Parathyroid adenoma (tissue), 2 donors: ENCODE measurements around the gene SEC24D.
A peak's percentile ranks its signal among the peaks of the same experiment; 100 is the strongest.

Experiments used
- H2AFZ ChIP-seq: fragments of 300-600 bp; sonication (generic); one replicate; pipeline ENCODE4 v1.7.0; 2017; ENCODE audit warnings: antibody characterized with exemption, mild to moderate bottlenecking
- H3K27ac ChIP-seq: fragments of 300-600 bp; sonication (generic); one replicate; pipeline ENCODE4 v1.7.0; 2017
- H3K27me3 ChIP-seq: fragments of 300-600 bp; sonication (generic); one replicate; pipeline ENCODE4 v1.7.0; 2017; ENCODE audit warnings: low read length; ENCODE audit not compliant: control insufficient read depth, insufficient read depth
- H3K36me3 ChIP-seq: fragments of 300-600 bp; sonication (generic); one replicate; pipeline ENCODE4 v1.7.0; 2017; ENCODE audit warnings: low read length; ENCODE audit not compliant: control insufficient read depth, insufficient read depth
- H3K4me1 ChIP-seq: fragments of 300-600 bp; sonication (generic); one replicate; pipeline ENCODE4 v1.7.0; 2017; ENCODE audit warnings: control low read depth
- H3K4me2 ChIP-seq: fragments of 300-600 bp; sonication (generic); one replicate; pipeline ENCODE4 v1.7.0; 2017; ENCODE audit warnings: low read length
- H3K4me3 ChIP-seq: fragments of 300-600 bp; sonication (generic); one replicate; pipeline ENCODE4 v1.7.0; 2017; ENCODE audit warnings: low read depth, low read length
- H3K79me2 ChIP-seq: fragments of 300-600 bp; sonication (generic); one replicate; pipeline ENCODE4 v1.7.0; 2017; ENCODE audit warnings: control low read depth
- H3K9ac ChIP-seq: fragments of 300-600 bp; sonication (generic); one replicate; pipeline ENCODE4 v1.7.0; 2017; ENCODE audit warnings: mild to moderate bottlenecking
- H3K9me3 ChIP-seq: fragments of 300-600 bp; sonication (generic); one replicate; pipeline ENCODE4 v1.7.0; 2017; ENCODE audit warnings: low read length; ENCODE audit not compliant: control insufficient read depth
- TF ChIP-seq, protein P1 (sequence below): fragments of 300-600 bp; sonication (generic); IDR thresholded peaks from one replicate; pipeline ENCODE4 v1.7.0; 2017; ENCODE audit warnings: antibody characterized with exemption, mild to moderate bottlenecking
- donor health status: primary hyperparathyroidism.

Gene SEC24D

DNA sequence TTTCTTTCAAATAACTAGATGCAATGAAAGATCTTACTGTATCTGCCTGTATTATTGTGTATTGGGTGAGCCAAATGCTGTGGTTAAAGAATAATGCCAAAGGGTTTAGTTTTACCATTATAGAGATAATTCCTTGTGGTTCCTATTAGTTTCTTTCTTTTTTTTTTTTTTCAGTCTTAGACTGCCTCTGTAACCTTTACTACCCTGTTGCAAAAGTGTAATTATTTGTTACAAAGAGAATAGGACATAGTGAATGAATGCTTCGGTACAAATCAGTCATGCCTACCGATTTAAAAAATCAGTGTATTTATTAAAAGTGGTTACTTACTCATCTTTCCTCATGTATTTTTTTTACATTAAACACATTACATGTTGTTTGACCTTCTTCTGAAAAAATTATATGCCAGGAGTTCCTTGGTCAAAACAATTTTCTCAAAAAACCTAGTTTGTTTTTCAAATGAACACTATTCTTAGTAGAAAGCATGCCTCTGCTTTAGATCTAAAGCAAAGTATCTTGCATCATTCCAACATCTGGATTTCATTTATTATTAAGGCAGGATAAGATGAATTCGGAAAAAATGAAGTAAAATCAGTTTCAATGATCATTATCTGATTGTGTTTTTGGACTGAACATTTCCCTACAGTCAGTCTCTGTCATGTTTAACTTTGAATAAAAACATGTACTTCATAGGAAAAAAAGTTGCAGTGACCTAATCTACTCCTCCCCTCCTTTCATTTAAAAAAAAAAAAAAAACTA lies 31.6 kb upstream of the SEC24D start:
- Histone ChIP-seq H3K27me3 (no peaks in the 10 kb centered on the region), H3K27ac (no peak overlapping the region), H3K4me1 (no peaks in the 10 kb centered on the region), H2AFZ (no peak overlapping the region), H3K4me2 (no peak overlapping the region), H3K9ac (no peak overlapping the region), H3K4me3 (no peak overlapping the region), H3K79me2 (no peaks in the 10 kb centered on the region), H3K36me3 (no peaks in the 10 kb centered on the region), H3K9me3 (no peaks in the 10 kb centered on the region)
- TF ChIP-seq, protein P1, sequence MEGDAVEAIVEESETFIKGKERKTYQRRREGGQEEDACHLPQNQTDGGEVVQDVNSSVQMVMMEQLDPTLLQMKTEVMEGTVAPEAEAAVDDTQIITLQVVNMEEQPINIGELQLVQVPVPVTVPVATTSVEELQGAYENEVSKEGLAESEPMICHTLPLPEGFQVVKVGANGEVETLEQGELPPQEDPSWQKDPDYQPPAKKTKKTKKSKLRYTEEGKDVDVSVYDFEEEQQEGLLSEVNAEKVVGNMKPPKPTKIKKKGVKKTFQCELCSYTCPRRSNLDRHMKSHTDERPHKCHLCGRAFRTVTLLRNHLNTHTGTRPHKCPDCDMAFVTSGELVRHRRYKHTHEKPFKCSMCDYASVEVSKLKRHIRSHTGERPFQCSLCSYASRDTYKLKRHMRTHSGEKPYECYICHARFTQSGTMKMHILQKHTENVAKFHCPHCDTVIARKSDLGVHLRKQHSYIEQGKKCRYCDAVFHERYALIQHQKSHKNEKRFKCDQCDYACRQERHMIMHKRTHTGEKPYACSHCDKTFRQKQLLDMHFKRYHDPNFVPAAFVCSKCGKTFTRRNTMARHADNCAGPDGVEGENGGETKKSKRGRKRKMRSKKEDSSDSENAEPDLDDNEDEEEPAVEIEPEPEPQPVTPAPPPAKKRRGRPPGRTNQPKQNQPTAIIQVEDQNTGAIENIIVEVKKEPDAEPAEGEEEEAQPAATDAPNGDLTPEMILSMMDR = no peak

- H3K4me3 ChIP-seq = no peak overlapping the region
- H3K27me3 ChIP-seq = no peaks in the 10 kb centered on the region
- no peak overlapping the region for H3K27ac ChIP-seq
- H3K36me3 ChIP-seq = no peaks in the 10 kb centered on the region
- H3K9me3 ChIP-seq = no peaks in the 10 kb centered on the region
- no peak overlapping the region for H3K4me2 ChIP-seq
- H3K9ac ChIP-seq = no peak overlapping the region
- TF ChIP-seq, protein P1 = no peak
- H2AFZ ChIP-seq = no peak overlapping the region
- H3K79me2 ChIP-seq = no peaks in the 10 kb centered on the region
- H3K4me1 ChIP-seq = no peaks in the 10 kb centered on the region
Measured at GRCh38 chr4:118866442-118866841, 30.5 kb upstream of the SEC24D start.

GRCh38 chr4:118865091-118865708 lies 29.3 kb upstream of the SEC24D start:
- Histone ChIP-seq H3K9ac (no peak overlapping the region), H3K27ac (no peak overlapping the region), H3K36me3 (no peaks in the 10 kb centered on the region), H3K79me2 (no peaks in the 10 kb centered on the region), H3K27me3 (no peaks in the 10 kb centered on the region), H3K9me3 (no peaks in the 10 kb centered on the region), H3K4me2 (no peak overlapping the region), H3K4me3 (no peak overlapping the region), H3K4me1 (no peaks in the 10 kb centered on the region), H2AFZ (peak overlapping the region; percentile 34)
- TF ChIP-seq, protein P1 = peak; percentile 50

DNA sequence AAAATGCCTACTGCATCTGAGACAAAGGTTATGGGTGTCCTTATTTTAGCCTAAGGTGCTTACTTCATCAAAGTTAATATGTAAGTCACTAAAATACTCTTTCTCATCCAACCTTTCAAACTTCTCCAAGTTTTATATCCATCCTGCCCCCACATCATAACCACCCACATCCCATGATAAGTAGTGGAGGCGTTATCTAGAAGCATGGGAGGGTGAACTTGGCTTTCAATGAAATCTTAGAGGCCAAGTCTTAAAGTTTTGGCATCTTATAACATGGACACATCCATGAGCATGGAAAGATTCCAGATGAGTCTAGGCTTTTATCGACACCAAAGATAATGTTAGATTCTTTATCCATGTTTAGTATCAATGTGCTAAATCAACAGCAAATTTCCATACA lies 22.9 kb upstream of the SEC24D start:
- H3K9ac ChIP-seq = no peak overlapping the region
- no peak overlapping the region for H3K27ac ChIP-seq
- no peaks in the 10 kb centered on the region for H3K36me3 ChIP-seq
- H3K79me2 ChIP-seq = no peaks in the 10 kb centered on the region
- TF ChIP-seq, protein P1 = no peak
- H3K4me1 ChIP-seq = no peaks in the 10 kb centered on the region
- H3K9me3 ChIP-seq = no peaks in the 10 kb centered on the region
- H2AFZ ChIP-seq = no peak overlapping the region
- H3K4me3 ChIP-seq = no peak overlapping the region
- H3K4me2 ChIP-seq = no peak overlapping the region
- no peaks in the 10 kb centered on the region for H3K27me3 ChIP-seq

DNA sequence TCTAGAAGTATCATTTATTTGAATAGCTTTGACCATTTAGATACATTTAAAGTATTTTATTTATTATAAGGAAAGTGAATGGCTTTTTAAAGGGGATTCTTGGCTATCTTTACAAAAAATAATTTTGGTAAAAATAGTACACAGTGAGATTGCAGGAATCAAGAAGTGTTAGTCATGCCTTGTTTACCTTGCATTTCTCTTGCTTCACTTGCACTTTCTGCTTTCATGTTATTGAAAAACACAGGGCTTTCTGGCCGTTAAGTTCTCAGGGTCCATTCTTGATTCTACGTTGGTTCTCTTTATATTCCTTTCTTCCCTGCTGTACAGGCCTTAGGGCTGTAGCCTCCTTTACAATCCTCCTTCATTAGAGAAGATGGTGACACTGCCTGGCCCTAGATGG lies 21.8 kb upstream of the SEC24D start:
- Histone ChIP-seq H3K79me2 (no peaks in the 10 kb centered on the region), H3K4me1 (no peaks in the 10 kb centered on the region), H2AFZ (no peak overlapping the region), H3K27ac (no peak overlapping the region), H3K9me3 (no peaks in the 10 kb centered on the region), H3K4me3 (no peak overlapping the region), H3K9ac (no peak overlapping the region), H3K4me2 (no peak overlapping the region), H3K27me3 (no peaks in the 10 kb centered on the region), H3K36me3 (no peaks in the 10 kb centered on the region)
- TF ChIP-seq, protein P1 = no peak
